Measurements from ENCODE around the gene SLIT3. TPM values are rescaled to one million over a fixed set of nuclear protein-coding genes. Genes with fewer than 3 reads are reported as not detected.

SLIT3 gene
- total and polyA plus RNA-seq, 10 of the 15 experiments (the other 5 are each of a cell fraction or from before 2014, with no cell fraction given), result 0.05 TPM; not detected in 9

DNA sequence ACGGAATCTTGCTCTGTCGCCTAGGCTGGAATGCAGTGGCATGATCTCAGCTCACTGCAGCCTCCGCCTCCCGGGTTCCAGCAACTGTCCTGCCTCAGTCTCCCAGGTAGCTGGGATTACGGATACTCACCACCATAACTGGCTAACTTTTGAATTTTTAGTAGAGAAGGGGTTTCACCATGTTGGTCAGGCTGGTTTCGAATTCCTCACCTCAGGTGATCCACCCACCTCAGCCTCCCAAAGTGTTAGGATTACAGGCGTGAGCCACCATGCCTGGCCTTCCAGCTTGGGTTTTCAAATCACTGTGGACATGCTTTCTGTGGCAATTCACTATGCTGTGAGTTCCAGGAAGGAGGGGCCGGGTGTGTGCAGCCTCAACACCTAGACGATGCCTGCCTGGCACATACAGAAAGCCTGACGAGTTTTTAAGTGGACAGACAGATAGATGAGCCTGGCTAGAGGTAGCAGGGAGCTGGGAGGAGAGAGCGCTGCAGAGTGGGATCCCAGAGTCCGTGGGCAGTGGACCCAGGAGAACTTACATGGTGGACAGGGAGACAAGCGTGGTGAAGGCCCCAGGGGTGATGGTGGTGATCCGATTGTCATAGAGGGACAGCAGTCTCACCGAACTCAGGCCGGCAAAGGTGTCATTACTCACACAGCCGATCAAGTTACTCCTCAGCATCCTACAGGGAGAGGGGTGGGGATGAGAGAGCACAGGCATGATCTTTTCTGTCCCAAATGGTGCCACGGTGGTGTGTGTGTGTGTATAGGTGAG, 548.3 kb downstream of the SLIT3 start:
- SMC1A ChIA-PET (ENCODE audit: uncharacterized antibody, unreplicated experiment), result interaction anchor here (1.0 kb wide), 1 partner anchor 13 kb away, joined by 4 read pairs; no protein-coding TSS in a partner anchor
- POLR2A ChIA-PET, result interaction anchor here (0.6 kb wide), 1 partner anchor 133 kb away, joined by 3 read pairs; no protein-coding TSS in a partner anchor
- Histone ChIP-seq H3K79me2 (ENCODE audit: control insufficient read depth, insufficient read depth, low read length) (no peaks in the 10 kb centered on the region), H3K4me1 (ENCODE audit: control insufficient read depth, insufficient read depth, low read length) (no peaks in the 10 kb centered on the region), H3K9me3 (replicated peaks; ENCODE audit: control insufficient read depth, insufficient read depth, low read length) (no peaks in the 10 kb centered on the region), H3K4me2 (ENCODE audit: control insufficient read depth, insufficient read depth) (no peak overlapping the region), H3K27ac (ENCODE audit: control insufficient read depth, insufficient read depth) (no peak overlapping the region), H3K4me3 (no peak overlapping the region), H2AFZ (ENCODE audit: control insufficient read depth, low read depth, low read length) (no peak overlapping the region), H3K27me3 (replicated peaks in 1 of 2; ENCODE audit: control insufficient read depth in 2 of 2, insufficient read depth in 2 of 2, low read length in 1 of 2) (peaks cover 0 to 1% of the 10 kb centered on the region in 2 experiments; a peak in 1 of 4 replicates), H4K20me1 (ENCODE audit: control insufficient read depth, insufficient read depth) (no peaks in the 10 kb centered on the region), H3K9ac (ENCODE audit: control insufficient read depth, insufficient read depth, low read length) (no peak overlapping the region), H3K36me3 (ENCODE audit: control insufficient read depth in 2 of 2, insufficient read depth in 2 of 2, low read length in 1 of 2) (no peaks in the 10 kb centered on the region)
- RAD21 ChIA-PET (ENCODE audit: unreplicated experiment), result no interaction called here
- in situ Hi-C loops (cut with MboI), result no loop called here
- 15% methylated on average over 16 of the region's 18 CpGs for WGBS (ENCODE audit: insufficient coverage, insufficient replicate concordance, low lambda C conversion rate, missing lambda C conversion rate)
- BruUV-seq (replicated peaks), result no TSS peak
- CTCF ChIA-PET, result no interaction called here
- no peak for ATAC-seq
- intact Hi-C loops (cut with micrococcal nuclease; ENCODE audit: unreplicated experiment), result no loop called here
- TF ChIP-seq, protein P1, sequence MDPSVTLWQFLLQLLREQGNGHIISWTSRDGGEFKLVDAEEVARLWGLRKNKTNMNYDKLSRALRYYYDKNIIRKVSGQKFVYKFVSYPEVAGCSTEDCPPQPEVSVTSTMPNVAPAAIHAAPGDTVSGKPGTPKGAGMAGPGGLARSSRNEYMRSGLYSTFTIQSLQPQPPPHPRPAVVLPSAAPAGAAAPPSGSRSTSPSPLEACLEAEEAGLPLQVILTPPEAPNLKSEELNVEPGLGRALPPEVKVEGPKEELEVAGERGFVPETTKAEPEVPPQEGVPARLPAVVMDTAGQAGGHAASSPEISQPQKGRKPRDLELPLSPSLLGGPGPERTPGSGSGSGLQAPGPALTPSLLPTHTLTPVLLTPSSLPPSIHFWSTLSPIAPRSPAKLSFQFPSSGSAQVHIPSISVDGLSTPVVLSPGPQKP (IDR thresholded peaks at IDR 0.05; ENCODE audit: low read depth, low read length), result no peak
- TF ChIP-seq RAD51 (IDR thresholded peaks at IDR 0.05), result no peak
- no peak for TF ChIP-seq ZNF622 (IDR thresholded peaks at IDR 0.05)
- no peak for TF ChIP-seq NRF1 (conservative IDR thresholded peaks at IDR 0.05; ENCODE audit: low read depth, low read length)
- no peak for TF ChIP-seq IKZF2 (IDR thresholded peaks at IDR 0.05)
- no peak for TF ChIP-seq YY1 (IDR thresholded peaks at IDR 0.05; ENCODE audit: low read depth, low read length)
- TF ChIP-seq RB1 (IDR thresholded peaks at IDR 0.05; ENCODE audit: borderline replicate concordance), result no peak
- no peak for TF ChIP-seq RAD21 (IDR thresholded peaks at IDR 0.05; ENCODE audit: insufficient read depth, low read depth, low read length)
- TF ChIP-seq JUND (IDR thresholded peaks at IDR 0.05; ENCODE audit: low read depth, low read length), result no peak
- no peak for TF ChIP-seq CREB1 (IDR thresholded peaks at IDR 0.05; ENCODE audit: low read depth)
- TF ChIP-seq MTA3 (IDR thresholded peaks at IDR 0.05; ENCODE audit: borderline replicate concordance, low read length), result no peak
- TF ChIP-seq E4F1 (IDR thresholded peaks at IDR 0.05; ENCODE audit: borderline replicate concordance, partially characterized antibody), result no peak
- no peak for DNase-seq (ENCODE audit: low read depth, low spot score)
- FAIRE-seq, result no peak
